Stimulated activated memory B cell treated with anti-CD40 and anti-IgM and Interleukin-4, amounts not matched to agents 10 μg/mL and 1 μg/mL and 100 μg/mL, for 72 hours (primary cell): ENCODE data around the gene NSD1.

ENCODE experiments used
- ATAC-seq: fragments of 150-1000 bp; cut with Tn5 transposase; 2 replicates; pipeline ENCODE4 v1.10.0; 2021
- H3K27ac Mint-ChIP-seq: one replicate; pipeline ENCODE4 v1.8.0; 2022; ENCODE audit warnings: mild to moderate bottlenecking, mixed read lengths
- H3K27me3 Mint-ChIP-seq: one replicate; pipeline ENCODE4 v1.8.0; 2022; ENCODE audit warnings: mixed read lengths
- H3K36me3 Mint-ChIP-seq: one replicate; pipeline ENCODE4 v1.8.0; 2022; ENCODE audit warnings: mixed read lengths
- H3K4me1 Mint-ChIP-seq: one replicate; pipeline ENCODE4 v1.8.0; 2022; ENCODE audit warnings: mixed read lengths
- H3K4me3 Mint-ChIP-seq: one replicate; pipeline ENCODE4 v1.8.0; 2022; ENCODE audit warnings: mild to moderate bottlenecking, moderate library complexity, mixed read lengths
- H3K9me3 Mint-ChIP-seq: one replicate; pipeline ENCODE4 v1.8.0; 2022; ENCODE audit warnings: mixed read lengths

The NSD1 gene

GRCh38 chr5:177314376-177315342, 181.1 kb downstream of the NSD1 start:
- no peak overlapping the region for H3K27ac Mint-ChIP-seq
- peaks cover 6% of the 10 kb centered on the region for H3K36me3 Mint-ChIP-seq
- no peaks in the 10 kb centered on the region for H3K27me3 Mint-ChIP-seq
- no peak overlapping the region for H3K4me3 Mint-ChIP-seq
- no peak for ATAC-seq
- peaks cover 38% of the 10 kb centered on the region for H3K4me1 Mint-ChIP-seq
- H3K9me3 Mint-ChIP-seq: peaks cover 3% of the 10 kb centered on the region

GRCh38 chr5:177315411-177315810, 181.8 kb downstream of the NSD1 start:
- ATAC-seq: no peak
- no peak overlapping the region for H3K27ac Mint-ChIP-seq
- no peaks in the 10 kb centered on the region for H3K27me3 Mint-ChIP-seq
- peaks cover 34% of the 10 kb centered on the region for H3K4me1 Mint-ChIP-seq
- peaks cover 11% of the 10 kb centered on the region for H3K36me3 Mint-ChIP-seq
- H3K9me3 Mint-ChIP-seq: peaks cover 6% of the 10 kb centered on the region
- H3K4me3 Mint-ChIP-seq: no peak overlapping the region

GRCh38 chr5:177316005-177316404, 182.4 kb downstream of the NSD1 start:
- no peak for ATAC-seq
- H3K4me3 Mint-ChIP-seq: no peak overlapping the region
- no peak overlapping the region for H3K27ac Mint-ChIP-seq
- H3K36me3 Mint-ChIP-seq: peaks cover 11% of the 10 kb centered on the region
- no peaks in the 10 kb centered on the region for H3K27me3 Mint-ChIP-seq
- peaks cover 6% of the 10 kb centered on the region for H3K9me3 Mint-ChIP-seq
- peaks cover 34% of the 10 kb centered on the region for H3K4me1 Mint-ChIP-seq

GRCh38 chr5:177317959-177318377, 184.4 kb downstream of the NSD1 start:
- peaks cover 28% of the 10 kb centered on the region for H3K4me1 Mint-ChIP-seq
- H3K27me3 Mint-ChIP-seq: no peaks in the 10 kb centered on the region
- peaks cover 15% of the 10 kb centered on the region for H3K36me3 Mint-ChIP-seq
- peaks cover 6% of the 10 kb centered on the region for H3K9me3 Mint-ChIP-seq
- H3K27ac Mint-ChIP-seq: no peak overlapping the region
- H3K4me3 Mint-ChIP-seq: no peak overlapping the region
- peak; percentile 61 for ATAC-seq

GRCh38 chr5:177319913-177320588, 186.5 kb downstream of the NSD1 start:
- ATAC-seq: no peak
- Mint-ChIP-seq H3K4me3 (no peak overlapping the region), H3K27me3 (no peaks in the 10 kb centered on the region), H3K36me3 (peaks cover 15% of the 10 kb centered on the region), H3K27ac (no peak overlapping the region), H3K4me1 (peaks cover 28% of the 10 kb centered on the region), H3K9me3 (peaks cover 6% of the 10 kb centered on the region)

- Mint-ChIP-seq H3K27ac (no peak overlapping the region), H3K4me3 (no peak overlapping the region), H3K4me1 (peaks cover 28% of the 10 kb centered on the region), H3K36me3 (peaks cover 15% of the 10 kb centered on the region), H3K9me3 (peaks cover 6% of the 10 kb centered on the region), H3K27me3 (no peaks in the 10 kb centered on the region)
- ATAC-seq: peak; percentile 54
Measured at GRCh38 chr5:177320879-177321278, 187.3 kb downstream of the NSD1 start.

- Mint-ChIP-seq H3K27ac (no peak overlapping the region), H3K9me3 (no peaks in the 10 kb centered on the region), H3K27me3 (no peaks in the 10 kb centered on the region), H3K4me1 (peaks cover 15% of the 10 kb centered on the region), H3K4me3 (no peak overlapping the region), H3K36me3 (peaks cover 26% of the 10 kb centered on the region)
- no peak for ATAC-seq
Measured at GRCh38 chr5:177325868-177326381, 192.4 kb downstream of the NSD1 start.

GRCh38 chr5:177327539-177328522, 194.3 kb downstream of the NSD1 start:
- H3K9me3 Mint-ChIP-seq: no peaks in the 10 kb centered on the region
- H3K27me3 Mint-ChIP-seq: no peaks in the 10 kb centered on the region
- H3K4me1 Mint-ChIP-seq: peaks cover 13% of the 10 kb centered on the region
- peaks cover 36% of the 10 kb centered on the region for H3K36me3 Mint-ChIP-seq
- no peak overlapping the region for H3K27ac Mint-ChIP-seq
- ATAC-seq: no peak
- H3K4me3 Mint-ChIP-seq: no peak overlapping the region

- Mint-ChIP-seq H3K27ac (no peak overlapping the region), H3K4me1 (peaks cover 13% of the 10 kb centered on the region), H3K36me3 (peaks cover 44% of the 10 kb centered on the region), H3K4me3 (no peak overlapping the region), H3K27me3 (no peaks in the 10 kb centered on the region), H3K9me3 (no peaks in the 10 kb centered on the region)
- ATAC-seq: no peak
Measured at GRCh38 chr5:177328545-177329231, 195.1 kb downstream of the NSD1 start.

- Mint-ChIP-seq H3K27me3 (no peaks in the 10 kb centered on the region), H3K9me3 (no peaks in the 10 kb centered on the region), H3K4me3 (no peak overlapping the region), H3K36me3 (peaks cover 56% of the 10 kb centered on the region), H3K4me1 (peaks cover 13% of the 10 kb centered on the region), H3K27ac (no peak overlapping the region)
- no peak for ATAC-seq
Measured at GRCh38 chr5:177329883-177330282, 196.3 kb downstream of the NSD1 start.

- H3K4me1 Mint-ChIP-seq: peaks cover 20% of the 10 kb centered on the region
- H3K36me3 Mint-ChIP-seq: peaks cover 70% of the 10 kb centered on the region
- no peak for ATAC-seq
- H3K27me3 Mint-ChIP-seq: no peaks in the 10 kb centered on the region
- H3K27ac Mint-ChIP-seq: peak overlapping the region; percentile 57
- no peak overlapping the region for H3K4me3 Mint-ChIP-seq
- H3K9me3 Mint-ChIP-seq: no peaks in the 10 kb centered on the region
Measured at GRCh38 chr5:177330991-177331842, 197.6 kb downstream of the NSD1 start.

- Mint-ChIP-seq H3K9me3 (no peaks in the 10 kb centered on the region), H3K36me3 (peaks cover 70% of the 10 kb centered on the region), H3K4me3 (no peak overlapping the region), H3K27me3 (no peaks in the 10 kb centered on the region), H3K4me1 (peaks cover 24% of the 10 kb centered on the region), H3K27ac (peak overlapping the region; percentile 57)
- no peak for ATAC-seq
Measured at GRCh38 chr5:177332031-177332895, 198.7 kb downstream of the NSD1 start.

- Mint-ChIP-seq H3K9me3 (no peaks in the 10 kb centered on the region), H3K4me3 (no peak overlapping the region), H3K36me3 (peaks cover 70% of the 10 kb centered on the region), H3K27ac (peak overlapping the region; percentile 15), H3K27me3 (no peaks in the 10 kb centered on the region), H3K4me1 (peaks cover 24% of the 10 kb centered on the region)
- no peak for ATAC-seq
Measured at GRCh38 chr5:177332896-177333260, 199.3 kb downstream of the NSD1 start.
